Memory B cell (primary cell): ENCODE measurements around the gene SLC22A16.

ENCODE experiments used
- ATAC-seq: fragments of 150-1000 bp; cut with Tn5 transposase; 2 replicates; pipeline ENCODE4 v1.10.0; 2021; ENCODE audit warnings: low read depth, mild to moderate bottlenecking, moderate library complexity
- DNase-seq, 2 donors: peaks; one replicate each; pipeline ENCODE4 v3.0.0; 2022; ENCODE audit warnings: low spot score in 2 of 2
- H3K27ac Mint-ChIP-seq: one replicate; pipeline ENCODE4 v1.8.0; 2022; ENCODE audit warnings: mild to moderate bottlenecking, moderate library complexity, mixed read lengths
- H3K27me3 Mint-ChIP-seq: one replicate; pipeline ENCODE4 v1.8.0; 2022; ENCODE audit warnings: mixed read lengths
- H3K36me3 Mint-ChIP-seq: one replicate; pipeline ENCODE4 v1.8.0; 2022; ENCODE audit warnings: mild to moderate bottlenecking, mixed read lengths
- H3K4me1 Mint-ChIP-seq: one replicate; pipeline ENCODE4 v1.8.0; 2022; ENCODE audit warnings: mixed read lengths
- H3K4me3 Mint-ChIP-seq: one replicate; pipeline ENCODE4 v1.8.0; 2022; ENCODE audit warnings: mild to moderate bottlenecking, moderate library complexity, mixed read lengths
- H3K9me3 Mint-ChIP-seq: one replicate; pipeline ENCODE4 v1.8.0; 2022; ENCODE audit warnings: mixed read lengths

The SLC22A16 gene

DNA sequence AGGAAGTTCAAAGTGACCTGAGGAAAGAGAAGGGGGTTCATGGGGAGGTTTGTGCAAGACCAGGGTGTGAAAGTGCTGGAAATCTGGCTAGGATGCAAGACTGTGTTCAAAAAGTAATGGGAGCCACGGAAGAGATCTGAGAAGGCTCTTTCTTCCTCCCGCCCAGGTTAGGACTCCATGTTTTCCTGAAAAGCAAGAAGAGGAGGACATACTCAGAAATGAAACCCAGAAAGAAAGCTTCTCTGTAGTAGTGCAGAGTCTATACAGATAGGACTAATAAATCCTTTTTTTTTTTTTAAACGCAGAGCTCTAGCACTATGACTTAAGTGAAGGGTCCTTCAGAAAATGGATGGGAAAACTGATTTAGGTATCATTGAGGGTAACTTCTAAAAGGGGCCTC, 57.8 kb downstream of the SLC22A16 start:
- H3K27ac Mint-ChIP-seq = no peak overlapping the region
- DNase-seq = no peak
- peaks cover 25% of the 10 kb centered on the region for H3K27me3 Mint-ChIP-seq
- H3K4me3 Mint-ChIP-seq = no peak overlapping the region
- H3K9me3 Mint-ChIP-seq = peaks cover 4% of the 10 kb centered on the region
- H3K4me1 Mint-ChIP-seq = peaks cover 7% of the 10 kb centered on the region
- no peaks in the 10 kb centered on the region for H3K36me3 Mint-ChIP-seq
- ATAC-seq = no peak

DNA sequence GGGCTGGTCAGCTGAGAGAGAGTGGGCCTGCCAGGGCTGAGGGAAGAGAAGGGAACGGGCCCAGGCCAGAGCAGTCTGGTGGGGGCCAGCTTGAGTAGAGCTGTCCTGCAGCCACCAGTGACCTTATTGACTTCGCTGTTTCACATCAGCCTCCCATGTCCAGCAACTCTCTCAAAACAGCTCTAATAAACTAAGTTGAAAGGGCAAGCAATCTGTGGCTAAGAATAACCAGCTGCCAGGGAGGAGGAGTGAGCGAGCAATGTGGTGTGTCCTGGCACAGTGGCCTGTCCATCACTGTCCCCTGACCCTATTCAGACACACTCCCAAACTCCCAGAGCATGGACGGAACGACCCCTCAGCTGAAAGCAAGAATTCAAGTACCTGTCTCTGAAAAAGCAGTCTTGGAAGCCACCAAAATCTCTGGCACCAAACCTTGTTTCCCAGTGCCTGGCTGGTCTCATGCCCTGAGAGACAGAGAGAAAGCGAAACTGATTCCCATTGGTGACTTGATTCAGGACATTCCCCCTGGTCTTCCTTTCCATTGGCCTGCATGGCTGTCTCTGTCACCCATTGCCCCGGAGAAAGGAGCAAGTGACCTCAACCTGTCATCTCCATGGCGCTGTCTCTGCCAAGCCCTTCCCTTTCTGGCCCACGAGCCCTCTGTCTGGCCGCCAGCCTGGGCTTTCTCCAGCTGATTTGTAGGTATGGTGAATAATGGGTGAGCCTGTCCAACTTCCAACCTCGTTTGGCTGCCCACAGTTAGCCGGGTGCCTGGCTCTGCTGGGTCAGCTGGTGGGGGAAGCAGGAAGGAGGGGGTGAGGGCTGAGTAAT, 61.1 kb downstream of the SLC22A16 start, which contains the start of gene DDO:
Gene DDO, minus strand, starts transcription at position 490 of the 831 bp plus-strand sequence. CDS start 2,113 bp downstream, outside the sequence.
- no peaks in the 10 kb centered on the region for H3K36me3 Mint-ChIP-seq
- peaks cover 7% of the 10 kb centered on the region for H3K4me1 Mint-ChIP-seq
- H3K27me3 Mint-ChIP-seq = peaks cover 14% of the 10 kb centered on the region
- ATAC-seq (no peak), DNase-seq (no peak)
- no peak within 1 kb of the TSS for H3K27ac Mint-ChIP-seq
- H3K9me3 Mint-ChIP-seq = no peaks in the 10 kb centered on the region
- peak within 1 kb of the TSS; percentile 50 for H3K4me3 Mint-ChIP-seq

DNA sequence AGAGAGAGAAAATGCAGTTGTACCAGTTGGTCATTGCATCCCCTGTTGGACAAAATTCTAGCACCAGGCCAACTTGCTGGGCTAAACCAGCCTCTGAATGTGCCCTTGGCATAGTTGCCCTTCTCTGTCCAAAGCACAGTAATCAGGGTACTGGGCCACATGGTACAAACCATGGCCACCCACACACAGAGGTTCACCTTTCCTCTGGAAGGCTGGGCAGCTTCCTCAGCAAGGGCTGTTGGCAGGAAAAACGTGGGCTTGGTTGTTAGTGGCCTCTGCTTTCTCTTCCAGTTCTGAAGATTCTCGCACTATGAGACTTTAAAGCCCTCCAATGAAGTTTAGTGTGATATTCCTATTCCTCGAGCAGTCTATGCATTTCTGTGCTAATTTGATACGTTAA, 61.7 kb downstream of the SLC22A16 start:
- no peaks in the 10 kb centered on the region for H3K9me3 Mint-ChIP-seq
- H3K27ac Mint-ChIP-seq = no peak overlapping the region
- no peak for ATAC-seq

DNA sequence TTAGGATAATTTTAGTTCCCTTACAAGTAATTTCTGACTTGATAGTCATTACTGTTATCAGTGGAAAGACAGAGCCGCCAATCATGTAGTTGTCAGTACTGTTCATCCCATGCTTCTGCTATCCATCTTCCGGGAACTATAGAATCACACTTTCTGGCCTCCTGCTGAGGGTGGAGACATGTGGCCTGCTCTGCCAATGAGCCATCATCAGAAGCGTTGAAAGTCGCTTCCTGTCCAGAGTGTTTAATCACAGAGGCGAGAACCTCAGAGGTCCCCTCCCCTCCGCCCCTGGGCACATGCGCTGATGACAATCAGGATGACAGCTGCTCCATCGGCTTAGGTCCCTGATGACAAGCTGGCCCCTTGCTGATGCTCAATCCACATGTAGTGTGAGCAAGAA, 64.1 kb downstream of the SLC22A16 start:
- H3K4me1 Mint-ChIP-seq = peaks cover 7% of the 10 kb centered on the region
- H3K36me3 Mint-ChIP-seq = no peaks in the 10 kb centered on the region
- DNase-seq = no peak
- no peaks in the 10 kb centered on the region for H3K9me3 Mint-ChIP-seq
- H3K4me3 Mint-ChIP-seq = no peak overlapping the region
- H3K27me3 Mint-ChIP-seq = peaks cover 8% of the 10 kb centered on the region
- no peak overlapping the region for H3K27ac Mint-ChIP-seq
- no peak for ATAC-seq

More for the DNA sequence above, 61.7 kb downstream of the SLC22A16 start:
- Mint-ChIP-seq H3K4me3 (no peak overlapping the region), H3K4me1 (peaks cover 7% of the 10 kb centered on the region), H3K36me3 (no peaks in the 10 kb centered on the region), H3K27me3 (peaks cover 12% of the 10 kb centered on the region)
- DNase-seq = no peak

DNA sequence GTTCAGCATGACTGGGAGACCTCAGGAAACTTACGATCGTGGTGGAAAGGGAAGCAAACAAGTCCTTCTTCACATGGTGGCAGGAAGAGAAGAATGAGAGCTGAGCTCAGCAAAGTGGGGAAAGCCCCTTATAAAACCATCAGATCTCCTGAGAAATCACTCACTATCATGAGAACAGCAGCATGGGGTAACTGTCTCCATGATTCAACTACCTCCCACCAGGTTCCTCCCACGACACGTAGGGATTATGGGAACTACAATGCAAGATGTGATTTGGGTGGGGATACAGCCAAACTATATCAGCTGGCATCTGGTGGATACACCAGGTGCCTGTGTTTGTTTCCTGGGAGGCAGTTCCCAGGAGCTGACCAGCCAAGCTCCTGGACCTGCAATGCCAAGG, 65.9 kb downstream of the SLC22A16 start:
- H3K36me3 Mint-ChIP-seq = no peaks in the 10 kb centered on the region
- no peak overlapping the region for H3K4me3 Mint-ChIP-seq
- no peaks in the 10 kb centered on the region for H3K9me3 Mint-ChIP-seq
- peaks cover 8% of the 10 kb centered on the region for H3K27me3 Mint-ChIP-seq
- no peak overlapping the region for H3K27ac Mint-ChIP-seq
- DNase-seq = no peak
- peaks cover 3% of the 10 kb centered on the region for H3K4me1 Mint-ChIP-seq
- no peak for ATAC-seq

DNA sequence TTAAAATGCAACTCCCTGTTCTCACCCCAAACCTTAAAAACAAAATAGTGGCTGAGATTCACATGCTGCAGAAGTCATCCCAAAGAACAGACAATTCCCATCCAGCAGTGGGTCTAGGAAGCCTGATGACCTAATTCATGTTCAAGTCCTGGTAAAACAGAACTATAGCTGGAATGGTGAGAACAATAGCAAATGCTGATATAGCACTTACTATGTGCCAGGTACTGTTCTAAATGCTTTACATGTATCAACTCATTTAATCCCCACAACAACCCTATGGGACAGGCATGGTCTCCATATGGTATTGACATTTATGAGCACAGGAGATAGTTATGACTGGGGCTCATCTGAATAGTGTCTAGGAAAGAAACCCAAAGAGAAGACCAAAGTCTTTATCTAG, 66.6 kb downstream of the SLC22A16 start:
- Mint-ChIP-seq H3K27ac (no peak overlapping the region), H3K4me3 (no peak overlapping the region), H3K9me3 (no peaks in the 10 kb centered on the region), H3K4me1 (no peaks in the 10 kb centered on the region), H3K27me3 (peaks cover 8% of the 10 kb centered on the region), H3K36me3 (no peaks in the 10 kb centered on the region)
- no peak for ATAC-seq
- DNase-seq = no peak

DNA sequence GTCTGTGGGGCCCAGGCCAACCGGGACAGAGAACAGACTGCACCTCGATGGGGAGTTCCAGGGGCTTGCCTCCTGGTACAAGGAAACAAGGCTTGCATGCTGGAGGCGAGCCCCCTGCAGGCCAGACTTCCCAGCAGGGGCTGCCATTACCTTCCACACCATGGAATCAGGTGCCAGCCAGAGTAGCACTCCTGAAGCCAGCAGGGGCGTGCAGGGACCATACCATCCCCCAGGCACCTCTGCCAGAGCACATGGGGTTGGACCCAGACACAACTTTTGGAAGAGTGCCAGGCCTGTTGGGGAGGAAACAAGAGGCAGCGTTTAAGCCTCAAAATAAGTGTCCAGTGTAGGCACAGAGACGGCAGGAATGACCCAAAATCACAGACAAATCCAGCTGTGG, 67.5 kb downstream of the SLC22A16 start:
- no peaks in the 10 kb centered on the region for H3K4me1 Mint-ChIP-seq
- H3K36me3 Mint-ChIP-seq = no peaks in the 10 kb centered on the region
- no peak overlapping the region for H3K27ac Mint-ChIP-seq
- ATAC-seq (no peak), DNase-seq (no peak)
- H3K4me3 Mint-ChIP-seq = no peak overlapping the region
- H3K27me3 Mint-ChIP-seq = peaks cover 8% of the 10 kb centered on the region
- H3K9me3 Mint-ChIP-seq = no peaks in the 10 kb centered on the region

DNA sequence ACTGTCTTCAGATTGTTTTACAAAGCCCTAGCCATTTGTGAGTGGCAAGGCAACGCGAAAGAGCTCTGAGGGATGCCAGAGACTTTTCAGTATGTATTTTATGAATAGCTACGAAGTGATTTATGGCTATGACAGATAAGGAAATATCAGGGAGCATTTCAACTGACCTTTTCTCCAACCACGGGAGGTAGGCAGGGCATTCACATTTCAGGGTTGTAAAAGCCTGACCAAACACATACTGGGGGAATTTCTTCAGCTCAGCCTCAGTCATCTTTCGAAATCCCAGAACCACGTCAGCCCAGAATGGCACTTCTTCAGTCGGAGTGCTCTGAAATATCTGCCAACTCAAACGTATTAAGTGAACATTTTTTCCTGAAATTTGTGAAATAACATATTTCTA, 71.8 kb downstream of the SLC22A16 start:
- ATAC-seq (no peak), DNase-seq (no peak)
- Mint-ChIP-seq H3K4me3 (no peak overlapping the region), H3K9me3 (no peaks in the 10 kb centered on the region), H3K27me3 (peaks cover 6% of the 10 kb centered on the region), H3K36me3 (no peaks in the 10 kb centered on the region), H3K4me1 (no peaks in the 10 kb centered on the region), H3K27ac (no peak overlapping the region)

DNA sequence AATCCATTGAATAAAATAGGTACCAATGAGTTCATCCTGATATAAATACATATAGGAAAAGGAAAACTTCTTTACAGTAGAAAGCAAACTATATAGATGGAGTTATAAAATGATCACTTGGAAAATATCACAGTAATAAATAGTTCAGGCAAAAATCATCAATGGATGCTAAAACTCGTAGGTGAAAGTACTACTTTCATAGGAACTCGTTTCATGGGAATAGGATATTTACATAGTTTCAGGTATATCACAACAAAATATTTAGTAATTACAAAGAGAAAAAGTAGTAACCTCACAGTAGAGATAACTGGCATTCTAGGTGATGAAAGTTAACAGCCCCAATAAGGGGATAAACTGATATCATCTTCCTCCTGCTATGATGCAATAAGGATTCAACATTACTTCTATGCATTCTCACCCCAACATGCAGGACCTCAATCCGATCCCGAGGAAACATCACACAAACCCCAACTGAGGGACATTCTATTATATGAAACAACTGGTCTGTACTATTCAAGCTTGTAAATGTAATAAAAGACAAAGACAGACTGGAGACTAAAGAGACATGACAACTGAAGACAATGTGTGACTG, 74.7 kb downstream of the SLC22A16 start:
- Mint-ChIP-seq H3K9me3 (no peaks in the 10 kb centered on the region), H3K27me3 (peaks cover 8% of the 10 kb centered on the region), H3K4me1 (no peaks in the 10 kb centered on the region), H3K36me3 (no peaks in the 10 kb centered on the region), H3K4me3 (no peak overlapping the region), H3K27ac (no peak overlapping the region)
- DNase-seq (no peak), ATAC-seq (no peak)

DNA sequence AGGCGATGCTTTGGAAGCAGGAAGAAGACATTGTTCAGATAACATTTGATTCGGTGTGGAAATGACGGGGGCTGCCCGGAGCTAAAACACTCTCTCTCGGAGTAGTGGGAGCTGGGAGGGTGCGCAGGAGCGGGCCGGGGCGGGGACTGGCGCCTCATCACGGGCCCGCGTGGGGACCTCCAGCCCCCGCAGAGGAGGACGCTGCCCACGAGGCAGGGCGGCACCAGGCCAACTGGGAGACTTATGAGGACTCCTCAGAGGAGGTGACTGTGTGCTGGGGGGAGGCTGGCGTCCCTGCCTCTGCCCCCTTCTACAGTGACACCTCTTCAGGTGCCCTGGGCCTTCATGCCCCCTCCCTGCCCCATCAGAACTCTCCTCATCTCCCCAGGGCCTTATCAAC, 76.2 kb downstream of the SLC22A16 start:
- DNase-seq (no peak), ATAC-seq (no peak)
- no peaks in the 10 kb centered on the region for H3K9me3 Mint-ChIP-seq
- H3K4me3 Mint-ChIP-seq = no peak overlapping the region
- H3K27ac Mint-ChIP-seq = no peak overlapping the region
- no peaks in the 10 kb centered on the region for H3K36me3 Mint-ChIP-seq
- H3K4me1 Mint-ChIP-seq = no peaks in the 10 kb centered on the region
- peaks cover 8% of the 10 kb centered on the region for H3K27me3 Mint-ChIP-seq

DNA sequence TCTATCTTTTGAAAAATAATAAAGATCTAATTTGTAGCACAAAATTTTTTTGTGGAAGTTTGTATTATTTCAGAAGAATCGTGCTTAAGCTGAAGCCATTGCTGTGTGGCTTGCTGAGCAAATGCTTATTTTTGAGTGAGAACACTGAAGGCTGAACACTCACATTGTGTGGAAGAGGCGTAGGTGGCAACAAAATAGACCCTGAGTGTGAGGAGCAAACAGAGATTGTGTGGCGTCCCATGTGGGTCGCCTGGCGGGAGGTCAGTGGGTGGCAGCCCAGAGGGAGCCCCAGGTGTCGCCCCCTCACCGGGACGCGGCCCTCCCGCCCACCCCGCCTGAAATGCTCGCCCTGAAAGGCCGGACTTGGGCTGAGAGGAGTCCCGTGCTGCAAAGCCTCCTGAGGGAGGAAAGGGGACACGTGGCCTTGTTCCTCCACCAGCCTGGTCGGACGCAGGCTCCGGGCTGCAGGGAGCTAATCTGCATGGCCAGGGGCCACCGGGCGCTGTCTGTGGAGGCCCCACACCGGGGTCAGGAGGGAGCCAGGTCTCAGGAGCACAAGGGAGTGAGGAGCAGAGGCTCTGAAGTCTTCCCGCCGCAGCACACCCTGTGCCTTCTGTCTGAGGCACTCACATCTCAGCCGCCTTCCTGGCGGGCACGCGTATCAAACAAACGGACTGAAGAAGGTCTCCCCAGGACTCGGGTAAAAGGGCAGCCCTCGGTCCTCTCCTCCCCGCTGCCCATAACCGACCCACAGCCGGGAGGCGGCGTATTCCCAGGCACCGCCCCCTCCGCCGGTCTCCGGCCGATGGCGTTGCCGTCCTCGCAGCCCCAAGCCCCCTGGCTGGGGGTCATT, 77.0 kb downstream of the SLC22A16 start:
- Mint-ChIP-seq H3K9me3 (no peaks in the 10 kb centered on the region), H3K36me3 (no peaks in the 10 kb centered on the region), H3K27ac (no peak overlapping the region), H3K4me3 (no peak overlapping the region), H3K4me1 (no peaks in the 10 kb centered on the region), H3K27me3 (peaks cover 8% of the 10 kb centered on the region)
- no peak for DNase-seq
- no peak for ATAC-seq

DNA sequence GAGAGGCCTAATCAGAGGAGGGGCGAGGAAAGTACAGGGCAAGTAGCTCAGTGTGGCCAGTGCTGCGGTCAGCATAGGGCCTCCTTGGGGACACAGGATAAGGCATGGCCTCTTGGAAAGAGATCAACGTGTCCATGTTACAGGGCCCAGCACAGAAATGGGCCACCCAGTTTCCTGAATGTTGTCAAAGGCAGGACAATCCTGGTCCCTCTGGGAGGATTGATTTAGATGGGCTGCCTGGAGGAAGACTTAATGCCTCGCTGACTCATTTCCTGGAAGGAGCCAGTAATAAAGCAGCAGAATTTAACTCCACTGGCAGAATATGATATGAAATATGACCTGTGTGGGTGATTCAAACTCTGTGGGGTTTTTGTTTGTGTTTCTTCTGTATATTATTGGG, 77.6 kb downstream of the SLC22A16 start:
- DNase-seq (no peak), ATAC-seq (no peak)
- Mint-ChIP-seq H3K36me3 (no peaks in the 10 kb centered on the region), H3K9me3 (no peaks in the 10 kb centered on the region), H3K4me1 (no peaks in the 10 kb centered on the region), H3K4me3 (no peak overlapping the region), H3K27me3 (peaks cover 8% of the 10 kb centered on the region), H3K27ac (no peak overlapping the region)

DNA sequence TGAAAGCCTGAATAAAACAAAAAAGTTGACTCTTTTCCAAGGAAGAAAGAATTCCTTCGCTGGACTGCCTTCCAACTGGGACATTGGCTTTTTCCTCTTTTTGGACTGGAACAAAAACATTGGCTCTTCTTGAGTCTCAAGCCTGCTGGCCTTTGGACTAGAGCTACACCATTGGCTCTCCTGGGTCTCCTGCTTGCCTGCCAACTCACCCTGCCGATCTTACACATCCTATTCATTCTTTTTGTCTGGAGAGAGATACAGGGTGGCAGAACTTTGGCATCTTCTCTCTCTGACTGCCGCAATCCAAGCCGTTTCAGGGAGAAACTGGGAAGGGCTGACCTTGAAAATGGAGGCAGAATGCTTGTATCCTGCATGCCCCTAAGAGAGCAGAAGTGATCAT, 81.2 kb downstream of the SLC22A16 start:
- H3K9me3 Mint-ChIP-seq = no peaks in the 10 kb centered on the region
- H3K4me3 Mint-ChIP-seq = no peak overlapping the region
- no peaks in the 10 kb centered on the region for H3K4me1 Mint-ChIP-seq
- H3K36me3 Mint-ChIP-seq = no peaks in the 10 kb centered on the region
- H3K27ac Mint-ChIP-seq = no peak overlapping the region
- ATAC-seq = no peak
- peaks cover 6% of the 10 kb centered on the region for H3K27me3 Mint-ChIP-seq
- DNase-seq = no peak

DNA sequence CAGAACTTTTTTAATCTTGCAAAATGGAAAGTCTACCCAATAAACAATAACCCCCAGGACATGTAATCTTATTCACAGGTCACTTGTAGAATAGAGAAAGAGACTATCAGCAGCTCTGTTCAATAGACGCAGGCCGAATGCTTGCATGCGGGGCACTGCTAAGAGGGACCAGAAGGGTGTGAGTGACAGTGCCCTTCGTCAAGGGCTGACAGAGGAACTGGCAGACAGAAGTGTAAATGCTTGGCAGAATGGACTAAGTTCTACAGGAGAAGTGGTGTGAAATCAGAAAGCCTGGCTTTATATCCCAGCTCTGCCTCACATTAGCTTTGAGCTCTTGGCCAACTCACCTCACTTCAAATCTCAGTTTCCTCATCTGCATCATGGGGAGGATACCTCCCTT, 82.0 kb downstream of the SLC22A16 start:
- no peak for ATAC-seq

More for the DNA sequence above, 82.0 kb downstream of the SLC22A16 start:
- no peak overlapping the region for H3K27ac Mint-ChIP-seq
- H3K36me3 Mint-ChIP-seq = no peaks in the 10 kb centered on the region
- H3K9me3 Mint-ChIP-seq = no peaks in the 10 kb centered on the region
- no peaks in the 10 kb centered on the region for H3K4me1 Mint-ChIP-seq
- H3K4me3 Mint-ChIP-seq = no peak overlapping the region
- peaks cover 6% of the 10 kb centered on the region for H3K27me3 Mint-ChIP-seq
- no peak for DNase-seq
